K562 (cell line): Measurements from ENCODE around the gene SPPL3. TPM values are rescaled to one million over a fixed set of nuclear protein-coding genes. Genes with fewer than 3 reads are reported as not detected.

Experiments
- ATF2 ChIP-seq: sonication (generic); formaldehyde crosslinking; IDR thresholded peaks from 2 replicates; pipeline ENCODE4 v1.8.1; 2022; ENCODE audit warnings: missing genetic modification reagents
- ETS1 ChIP-seq: conservative IDR thresholded peaks from 2 replicates; pipeline ENCODE4 v1.6.1; 2011; ENCODE audit warnings: low read depth, mild to moderate bottlenecking, low read length; ENCODE audit not compliant: control insufficient read depth
- ETV1 ChIP-seq: fragments of 450-650 bp; conservative IDR thresholded peaks from 2 replicates; pipeline ENCODE4 v1.6.1; 2016; ENCODE audit warnings: missing genetic modification characterization, control low read depth, low read depth, missing compliant biosample characterization
- HMGN3 ChIP-seq: IDR thresholded peaks from 2 replicates; pipeline ENCODE4 v1.6.1; 2011; ENCODE audit warnings: borderline replicate concordance, low read depth, mild to moderate bottlenecking, mixed read lengths, low read length; ENCODE audit not compliant: insufficient read length; ENCODE audit errors: extremely low read depth
- KAT7 ChIP-seq: sonication (generic); formaldehyde crosslinking; IDR thresholded peaks from 2 replicates; pipeline ENCODE4 v1.8.0; 2022; ENCODE audit warnings: missing genetic modification reagents, mild to moderate bottlenecking, borderline replicate concordance
- MBD1 ChIP-seq: fragments of 250-450 bp; sonication (Bioruptor Pico); IDR thresholded peaks from 2 replicates; pipeline ENCODE4 v1.8.0; 2022; ENCODE audit warnings: inconsistent platforms
- NFIC ChIP-seq: fragments of 450-650 bp; IDR thresholded peaks from 2 replicates; pipeline ENCODE4 v1.6.1; 2017; ENCODE audit warnings: mild to moderate bottlenecking, inconsistent platforms
- NR3C1 ChIP-seq: sonication (generic); formaldehyde crosslinking; IDR thresholded peaks from 2 replicates; pipeline ENCODE4 v1.8.1; 2022; ENCODE audit warnings: missing genetic modification reagents
- RERE ChIP-seq: sonication (generic); formaldehyde crosslinking; IDR thresholded peaks from 2 replicates; pipeline ENCODE4 v1.8.0; 2023; ENCODE audit warnings: missing genetic modification reagents, mild to moderate bottlenecking, borderline replicate concordance
- YY1 ChIP-seq, 3 experiments: IDR thresholded peaks; 2 replicates each; pipeline ENCODE4 v1.6.1; 2011; ENCODE audit warnings: low read length in 2 of 3, mild to moderate bottlenecking in 2 of 3, moderate library complexity in 2 of 3, borderline replicate concordance in 1 of 3, control low read depth in 1 of 3, low read depth in 1 of 3; ENCODE audit not compliant: insufficient read depth in 3 of 3, insufficient replicate concordance in 2 of 3, control insufficient read depth in 1 of 3, insufficient read length in 1 of 3; ENCODE audit errors: extremely low read depth in 1 of 3
- ZNF347 ChIP-seq: fragments of 450-650 bp; formaldehyde crosslinking; IDR thresholded peaks from 2 replicates; pipeline ENCODE4 v1.4.0; 2020; ENCODE audit warnings: low read depth, mild to moderate bottlenecking, moderate library complexity
- ZNF584 ChIP-seq: fragments of 200-800 bp; sonication (Bioruptor generic); IDR thresholded peaks from 2 replicates; pipeline ENCODE4 v1.6.1; 2016; ENCODE audit warnings: low read depth, mild to moderate bottlenecking, missing genetic modification characterization, missing compliant biosample characterization
- polyA plus RNA-seq, 8 experiments: library from polyadenylated mRNA; depleted of rRNA in 4 of 8; stranded (reverse) in 5 of 8; unstranded in 3 of 8; fragments of >200 nt; fragmentation: Nextera tagmentation in 2 of 8; fragmentation: Illumina TruSeq in 1 of 8; extraction: Ambion mirVana in 2 of 8; extraction: Trizol in 1 of 8; gene quantifications; 2 replicates each; pipeline versions ENCODE4 v1.2.1 to v1.2.3, GENCODE V29; 2011 to 2014; ENCODE audit warnings: inconsistent platforms in 1 of 8, missing spikeins in 1 of 8
- total RNA-seq, 7 experiments: library from RNA; depleted of rRNA in 6 of 7; stranded (reverse); fragments of >200 nt in 6 of 7; fragmentation: Illumina TruSeq in 2 of 7; extraction: Trizol in 2 of 7; gene quantifications; 2 replicates each; pipeline versions ENCODE4 v1.2.1 to v1.2.3, GENCODE V29; 2011 to 2021; ENCODE audit warnings: low replicate concordance in 1 of 7

Gene SPPL3
- total and polyA plus RNA-seq, 9 of the 15 experiments (the other 6 are each of a cell fraction or from before 2014, with no cell fraction given), result 2.9 to 32.1 (median 7.1) TPM

GRCh38 chr12:120725659-120726509, 178.3 kb downstream of the SPPL3 start, which contains the start of gene ACADS (continued):
- TF ChIP-seq KAT7 (CRISPR knock-in tag) (peak; percentile 92; the same call in 1 of the 2 replicates), ETV1 (tag) (peak; percentile 47; the same call in 1 of the 2 replicates), ZNF584 (CRISPR knock-in tag) (peak; percentile 45; the same call in 1 of the 2 replicates), ATF2 (CRISPR knock-in tag) (no peak), MBD1 (CRISPR knock-in tag) (no peak), RERE (peak; percentile 48; the same call in 1 of the 2 replicates), ETS1 (peak; percentile 59; the same call in 1 of the 2 replicates), NR3C1 (CRISPR knock-in tag) (no peak), ZNF347 (no peak), HMGN3 (peak; percentile 43), YY1 (IDR thresholded peaks at IDR 0.05; ENCODE audit: borderline replicate concordance in 1 of 3, control insufficient read depth in 1 of 3, extremely low read depth in 1 of 3, insufficient read depth in 3 of 3, insufficient read length in 1 of 3, insufficient replicate concordance in 2 of 3, low read depth in 1 of 3, low read length in 2 of 3) (peak; percentile 56 to 92 (median 82)), NFIC (no peak)
